Peyer's patch (tissue), 4 donors: ENCODE measurements around the gene SLC16A1. TPM values are rescaled to one million over a fixed set of nuclear protein-coding genes. Genes with fewer than 3 reads are reported as not detected.
A peak's percentile ranks its signal among the peaks of the same experiment; 100 is the strongest.

Experiments used
- DNase-seq, 3 donors: peaks; one replicate each; pipeline ENCODE4 v3.0.0-alpha.2; 2017 to 2019
- H3K27ac ChIP-seq, 4 donors: fragments of 200-600 bp; sonication (generic); one replicate each; pipeline ENCODE4 v1.5.1; 2016 to 2019
- H3K27me3 ChIP-seq, 2 donors: fragments of 200-600 bp; sonication (generic); one replicate each; pipeline ENCODE4 v1.5.1; 2019
- H3K36me3 ChIP-seq, 3 donors: fragments of 200-600 bp; sonication (generic); one replicate each; pipeline ENCODE4 v1.5.1; 2016 to 2019
- H3K4me1 ChIP-seq, 4 donors: fragments of 200-600 bp; sonication (generic); one replicate each; pipeline ENCODE4 v1.5.1; 2016 to 2019
- H3K4me3 ChIP-seq, 4 donors: fragments of 200-600 bp; sonication (generic); 1 replicate in 3 of 4; 2 replicates in 1 of 4; pipeline ENCODE4 v1.5.1; 2016 to 2019; ENCODE audit warnings: mild to moderate bottlenecking in 1 of 4
- H3K9me3 ChIP-seq, 4 donors: fragments of 200-600 bp; sonication (generic); one replicate each; pipeline ENCODE4 v1.5.1; 2016 to 2019; ENCODE audit warnings: mild to moderate bottlenecking in 1 of 4
- CTCF ChIP-seq, 6 experiments: fragments of 450-650 bp in 4 of 6; fragments of 200-600 bp in 2 of 6; sonication (generic) in 1 of 6; IDR thresholded peaks; one replicate each; pipeline ENCODE4 v1.5.1; 2017 to 2019; ENCODE audit warnings: antibody characterized with exemption in 6 of 6, mild to moderate bottlenecking in 3 of 6, moderate library complexity in 1 of 6
- POLR2A ChIP-seq, 2 donors: fragments of 450-650 bp; IDR thresholded peaks; one replicate each; pipeline ENCODE4 v1.5.1; 2017; ENCODE audit warnings: antibody characterized with exemption in 2 of 2, mild to moderate bottlenecking in 2 of 2, moderate library complexity in 2 of 2
- total RNA-seq, 4 donors: library from RNA; depleted of rRNA; stranded (reverse); fragments of >200 nt; gene quantifications; one replicate each; pipeline ENCODE4 v1.1.0, GENCODE V29; 2016

Gene SLC16A1
- total RNA-seq, 4 donors from 2014 or later = 2.5 to 33.1 (median 14.0) TPM

GRCh38 chr1:112923234-112923958 lies 32.6 kb downstream of the SLC16A1 start:
- no peaks in the 10 kb centered on the region for H3K27me3 ChIP-seq
- H3K27ac ChIP-seq = no peak overlapping the region
- no peak for DNase-seq
- H3K9me3 ChIP-seq = no peaks in the 10 kb centered on the region
- H3K36me3 ChIP-seq = peaks cover 0 to 6% (median 0%) of the 10 kb centered on the region in 3 donors
- TF ChIP-seq CTCF (IDR thresholded peaks at IDR 0.05) = no peak
- TF ChIP-seq POLR2A (IDR thresholded peaks at IDR 0.05) = no peak
- no peaks in the 10 kb centered on the region for H3K4me1 ChIP-seq
- H3K4me3 ChIP-seq = no peak overlapping the region

- Histone ChIP-seq H3K9me3 (no peaks in the 10 kb centered on the region), H3K27me3 (no peaks in the 10 kb centered on the region), H3K4me3 (no peak overlapping the region), H3K27ac (no peak overlapping the region), H3K36me3 (no peaks in the 10 kb centered on the region), H3K4me1 (no peaks in the 10 kb centered on the region)
- TF ChIP-seq CTCF (IDR thresholded peaks at IDR 0.05) = no peak
- TF ChIP-seq POLR2A (IDR thresholded peaks at IDR 0.05) = no peak
- no peak for DNase-seq
Measured at GRCh38 chr1:112911506-112912220, 44.3 kb downstream of the SLC16A1 start.

- H3K9me3 ChIP-seq = no peaks in the 10 kb centered on the region
- peaks cover 0 to 4% (median 0%) of the 10 kb centered on the region in 4 donors for H3K4me1 ChIP-seq
- H3K4me3 ChIP-seq = no peak overlapping the region
- no peak for DNase-seq
- H3K36me3 ChIP-seq = no peaks in the 10 kb centered on the region
- H3K27me3 ChIP-seq = no peaks in the 10 kb centered on the region
- no peak overlapping the region for H3K27ac ChIP-seq
- TF ChIP-seq POLR2A (IDR thresholded peaks at IDR 0.05) = no peak
- no peak for TF ChIP-seq CTCF (IDR thresholded peaks at IDR 0.05)
Measured at GRCh38 chr1:112909847-112910246, 46.1 kb downstream of the SLC16A1 start.

GRCh38 chr1:112906150-112906698 lies 49.8 kb downstream of the SLC16A1 start:
- no peak for DNase-seq
- H3K27me3 ChIP-seq = no peaks in the 10 kb centered on the region
- no peaks in the 10 kb centered on the region for H3K9me3 ChIP-seq
- H3K36me3 ChIP-seq = no peaks in the 10 kb centered on the region
- H3K27ac ChIP-seq = peak overlapping the region in 3 of 4 donors; percentile 45 to 83 (median 69)
- TF ChIP-seq POLR2A (IDR thresholded peaks at IDR 0.05) (no peak), CTCF (IDR thresholded peaks at IDR 0.05) (peak in 1 of 6 experiments; percentile 1)
- H3K4me3 ChIP-seq = no peak overlapping the region
- H3K4me1 ChIP-seq = peaks cover 0 to 21% (median 0%) of the 10 kb centered on the region in 4 donors

- no peak for TF ChIP-seq POLR2A (IDR thresholded peaks at IDR 0.05)
- peak in 1 of 3 donors; percentile 63 for DNase-seq
Measured at GRCh38 chr1:112905395-112906149, 50.4 kb downstream of the SLC16A1 start.

More at GRCh38 chr1:112905395-112906149, 50.4 kb downstream of the SLC16A1 start:
- peak overlapping the region in 1 of 4 donors; percentile 6 for H3K4me3 ChIP-seq
- H3K27ac ChIP-seq = peak overlapping the region in 3 of 4 donors; percentile 45 to 83 (median 69)
- peaks cover 0 to 21% (median 0%) of the 10 kb centered on the region in 4 donors for H3K4me1 ChIP-seq
- H3K36me3 ChIP-seq = no peaks in the 10 kb centered on the region
- no peaks in the 10 kb centered on the region for H3K9me3 ChIP-seq
- H3K27me3 ChIP-seq = no peaks in the 10 kb centered on the region
